ENCODE results near the gene KRT74.

GRCh38 chr12:52524241-52524897 is 49.3 kb downstream of the KRT74 start:
- TF ChIP-seq POLR2AphosphoS5 (IDR thresholded peaks at IDR 0.05) (peak; percentile 58), CTCF (IDR thresholded peaks at IDR 0.05) (no peak), POLR2A (IDR thresholded peaks at IDR 0.05) (no peak)
